KOPT-K1 (cell line): ENCODE results near the gene UBAP1L.
"Not testable (repeated sequence)": the region's sequence is repeated elsewhere in the genome, so short reads cannot be mapped to it uniquely, and the experiment has no call there.

Experiments used
- H3K27ac ChIP-seq: fragments of 200-600 bp; sonication (generic); 2 replicates; pipeline ENCODE4 v1.5.1; 2016; ENCODE audit warnings: antibody characterized with exemption, mild to moderate bottlenecking, low read depth, low read length; ENCODE audit not compliant: poor library complexity, severe bottlenecking
- H3K36me3 ChIP-seq: fragments of 200-600 bp; sonication (generic); 2 replicates; pipeline ENCODE4 v1.5.1; 2017; ENCODE audit warnings: antibody characterized with exemption, mild to moderate bottlenecking, low read length, moderate library complexity; ENCODE audit not compliant: insufficient read depth
- H3K9me3 ChIP-seq: fragments of 200-600 bp; sonication (generic); 2 replicates; pipeline ENCODE4 v1.5.1; 2017; ENCODE audit warnings: antibody characterized with exemption, low read length, mild to moderate bottlenecking; ENCODE audit not compliant: insufficient read depth, poor library complexity, severe bottlenecking

UBAP1L gene

GRCh38 chr15:65115086-65115485 lies at the start of gene UBAP1L:
UBAP1L (minus strand) TSS chr15:65115200; CDS start chr15:65106215, 8,985 bp downstream.
- H3K36me3 ChIP-seq: peaks cover 90% of the 10 kb centered on the region
- H3K9me3 ChIP-seq: no peaks in the 10 kb centered on the region
- H3K27ac ChIP-seq: no peak within 1 kb of the TSS

- Histone ChIP-seq H3K9me3 (no peaks in the 10 kb centered on the region), H3K36me3 (peaks cover 70% of the 10 kb centered on the region)
Observed at GRCh38 chr15:65164139-65164538, 49.1 kb upstream of the UBAP1L start.

GRCh38 chr15:65163041-65163440 lies 48.0 kb upstream of the UBAP1L start:
- Histone ChIP-seq H3K27ac (no peak overlapping the region), H3K36me3 (peaks cover 77% of the 10 kb centered on the region), H3K9me3 (no peaks in the 10 kb centered on the region)

More at GRCh38 chr15:65164139-65164538, 49.1 kb upstream of the UBAP1L start:
- no peak overlapping the region for H3K27ac ChIP-seq

- H3K27ac ChIP-seq: no peak overlapping the region
- peaks cover 88% of the 10 kb centered on the region for H3K36me3 ChIP-seq
- H3K9me3 ChIP-seq: no peaks in the 10 kb centered on the region
Observed at GRCh38 chr15:65156692-65157091, 41.7 kb upstream of the UBAP1L start.

GRCh38 chr15:65154720-65155119 lies 39.7 kb upstream of the UBAP1L start:
- no peaks in the 10 kb centered on the region for H3K9me3 ChIP-seq
- H3K27ac ChIP-seq: no peak overlapping the region
- peaks cover 94% of the 10 kb centered on the region for H3K36me3 ChIP-seq

GRCh38 chr15:65147902-65148301 lies 32.9 kb upstream of the UBAP1L start:
- Histone ChIP-seq H3K27ac (no peak overlapping the region), H3K36me3 (peaks cover 58% of the 10 kb centered on the region), H3K9me3 (no peaks in the 10 kb centered on the region)

- Histone ChIP-seq H3K36me3 (peaks cover 44% of the 10 kb centered on the region), H3K9me3 (no peaks in the 10 kb centered on the region), H3K27ac (no peak overlapping the region)
Observed at GRCh38 chr15:65146438-65146837, 31.4 kb upstream of the UBAP1L start.

GRCh38 chr15:65138631-65139030 lies 23.6 kb upstream of the UBAP1L start:
- H3K36me3 ChIP-seq, H3K27ac ChIP-seq: not testable (repeated sequence)
- H3K9me3 ChIP-seq: peaks cover 17% of the 10 kb centered on the region

- not testable (repeated sequence) for H3K36me3 ChIP-seq, H3K27ac ChIP-seq
- H3K9me3 ChIP-seq: peaks cover 17% of the 10 kb centered on the region
Observed at GRCh38 chr15:65137893-65138292, 22.9 kb upstream of the UBAP1L start.

- H3K27ac ChIP-seq, H3K36me3 ChIP-seq: not testable (repeated sequence)
- peaks cover 17% of the 10 kb centered on the region for H3K9me3 ChIP-seq
Observed at GRCh38 chr15:65137089-65137488, 22.1 kb upstream of the UBAP1L start.

GRCh38 chr15:65134538-65134937 lies 19.5 kb upstream of the UBAP1L start:
- Histone ChIP-seq H3K27ac (no peak overlapping the region), H3K9me3 (peaks cover 17% of the 10 kb centered on the region), H3K36me3 (peaks cover 10% of the 10 kb centered on the region)

GRCh38 chr15:65133548-65134200 lies 18.7 kb upstream of the UBAP1L start, which contains the start of gene PDCD7:
PDCD7 (minus strand) TSS chr15:65133808; CDS start chr15:65133781, 27 bp downstream.
- Histone ChIP-seq H3K27ac (peak within 1 kb of the TSS; percentile 71), H3K36me3 (peaks cover 19% of the 10 kb centered on the region), H3K9me3 (peaks cover 17% of the 10 kb centered on the region)

GRCh38 chr15:65132878-65133547 lies 18.0 kb upstream of the UBAP1L start:
- Histone ChIP-seq H3K27ac (peak overlapping the region; percentile 71), H3K9me3 (peaks cover 14% of the 10 kb centered on the region), H3K36me3 (peaks cover 25% of the 10 kb centered on the region)

- Histone ChIP-seq H3K9me3 (no peaks in the 10 kb centered on the region), H3K36me3 (peaks cover 46% of the 10 kb centered on the region), H3K27ac (no peak overlapping the region)
Observed at GRCh38 chr15:65130941-65131340, 15.9 kb upstream of the UBAP1L start.

GRCh38 chr15:65115542-65115941 lies 542 bp upstream of the UBAP1L start:
- Histone ChIP-seq H3K36me3 (peaks cover 95% of the 10 kb centered on the region), H3K27ac (no peak overlapping the region), H3K9me3 (no peaks in the 10 kb centered on the region)
